Activated CD4-positive, alpha-beta memory T cell treated with anti-CD3 and anti-CD28 coated beads, Interleukin-2, amount 10 ng/mL, durations not matched to agents 7 days and 5 days (primary cell): ENCODE measurements around the gene XRCC3. TPM values are rescaled to one million over a fixed set of nuclear protein-coding genes. Genes with fewer than 3 reads are reported as not detected.

Source experiments
- CTCF ChIA-PET: fragments of 350-600 bp; sonication (Branson Sonifier 250); formaldehyde crosslinking; loops from one replicate; lab custom pipeline; 2021; ENCODE audit warnings: antibody characterized with exemption, inconsistent platforms; lab: Charles Lee
- POLR2A ChIA-PET: fragments of 350-600 bp; sonication (Branson Sonifier 250); formaldehyde crosslinking; loops from one replicate; lab custom pipeline; 2021; ENCODE audit warnings: antibody characterized with exemption; lab: Charles Lee
- DNase-seq: peaks from one replicate; pipeline ENCODE4 v3.0.0-alpha.2; 2020
- H3K27ac Mint-ChIP-seq: one replicate; pipeline ENCODE4 v1.8.0; 2021; ENCODE audit warnings: mild to moderate bottlenecking, mixed read lengths
- H3K27me3 Mint-ChIP-seq: one replicate; pipeline ENCODE4 v1.8.0; 2021; ENCODE audit warnings: mixed read lengths
- H3K36me3 Mint-ChIP-seq: one replicate; pipeline ENCODE4 v1.8.0; 2021; ENCODE audit warnings: low read depth, mixed read lengths
- H3K4me1 Mint-ChIP-seq: one replicate; pipeline ENCODE4 v1.8.0; 2021; ENCODE audit warnings: mixed read lengths
- H3K4me3 Mint-ChIP-seq: one replicate; pipeline ENCODE4 v1.8.0; 2021; ENCODE audit warnings: mild to moderate bottlenecking, mixed read lengths
- H3K9me3 Mint-ChIP-seq: one replicate; pipeline ENCODE4 v1.8.0; 2021; ENCODE audit warnings: mixed read lengths
- total RNA-seq, 2 experiments: library from RNA; stranded (reverse); gene quantifications; one replicate each; pipeline ENCODE4 v1.2.3, GENCODE V29; 2021

Gene XRCC3
- total RNA-seq, 2 experiments from 2014 or later: 35.9 to 39.6 TPM

- Mint-ChIP-seq H3K9me3 (no peaks in the 10 kb centered on the region), H3K36me3 (peaks cover 3% of the 10 kb centered on the region), H3K27me3 (no peaks in the 10 kb centered on the region), H3K27ac (no peak overlapping the region), H3K4me3 (no peak overlapping the region), H3K4me1 (no peaks in the 10 kb centered on the region)
- ChIA-PET CTCF (no interaction called here), POLR2A (interaction anchor here (1.4 kb wide), 1 partner anchor 11 kb away, joined by 3 read pairs; no protein-coding TSS in a partner anchor)
- DNase-seq: no peak
Measured at GRCh38 chr14:103735815-103736545, 20.7 kb upstream of the XRCC3 start.

- Mint-ChIP-seq H3K4me3 (no peak overlapping the region), H3K27me3 (no peaks in the 10 kb centered on the region), H3K36me3 (peaks cover 3% of the 10 kb centered on the region), H3K27ac (no peak overlapping the region), H3K4me1 (no peaks in the 10 kb centered on the region), H3K9me3 (no peaks in the 10 kb centered on the region)
- CTCF ChIA-PET: no interaction called here
- no peak for DNase-seq
- POLR2A ChIA-PET: interaction anchor here (1.4 kb wide), 1 partner anchor 10 kb away, joined by 3 read pairs; no protein-coding TSS in a partner anchor
Measured at GRCh38 chr14:103735439-103735814, 20.2 kb upstream of the XRCC3 start.

- no peak overlapping the region for H3K27ac Mint-ChIP-seq
- H3K4me3 Mint-ChIP-seq: no peak overlapping the region
- H3K9me3 Mint-ChIP-seq: no peaks in the 10 kb centered on the region
- POLR2A ChIA-PET: interaction anchor here (1.4 kb wide), 1 partner anchor 10 kb away, joined by 3 read pairs; no protein-coding TSS in a partner anchor
- no peak for DNase-seq
- CTCF ChIA-PET: no interaction called here
- H3K4me1 Mint-ChIP-seq: no peaks in the 10 kb centered on the region
- no peaks in the 10 kb centered on the region for H3K27me3 Mint-ChIP-seq
- peaks cover 3% of the 10 kb centered on the region for H3K36me3 Mint-ChIP-seq
Measured at GRCh38 chr14:103735022-103735421, 19.8 kb upstream of the XRCC3 start.

DNA sequence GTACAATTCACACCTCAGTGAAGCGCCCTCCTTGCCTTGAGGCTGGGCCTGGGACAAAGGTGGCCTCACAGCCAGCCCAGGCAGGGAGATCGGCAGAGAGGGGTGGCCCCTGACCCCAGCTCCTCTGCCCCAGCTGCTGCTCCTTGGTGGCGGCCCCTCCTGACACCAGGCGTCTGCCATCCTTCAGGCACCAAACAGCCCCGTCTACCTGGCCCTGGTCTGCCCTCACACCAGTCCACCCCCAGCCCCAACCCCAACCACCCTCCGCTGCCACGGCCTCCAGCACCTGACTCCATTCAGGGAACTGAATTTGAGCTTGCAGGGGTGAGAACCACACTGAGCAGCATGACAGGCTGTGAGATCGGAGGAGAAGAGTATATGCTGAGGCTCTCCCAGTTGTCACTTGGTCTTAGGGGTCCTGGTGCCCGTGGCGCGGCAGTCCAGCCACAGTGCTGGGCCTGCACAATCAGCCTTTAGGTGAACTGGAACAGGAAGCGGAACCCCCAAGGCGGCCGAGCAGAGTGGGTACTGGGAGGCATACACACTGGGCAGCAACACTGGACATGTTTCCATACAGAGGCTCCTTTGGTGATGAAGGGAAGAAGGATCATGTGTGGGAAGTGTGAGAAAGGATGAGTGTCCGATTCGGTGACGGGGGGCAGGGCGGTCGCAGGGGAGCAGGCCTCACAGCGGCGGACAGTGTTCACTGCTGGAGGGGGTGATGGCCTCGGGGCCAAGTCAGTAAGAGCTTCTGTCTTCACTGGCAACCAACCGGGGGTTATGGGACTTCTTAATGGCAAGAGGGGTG is 19.0 kb upstream of the XRCC3 start:
- no peak overlapping the region for H3K27ac Mint-ChIP-seq
- H3K4me1 Mint-ChIP-seq: no peaks in the 10 kb centered on the region
- H3K9me3 Mint-ChIP-seq: no peaks in the 10 kb centered on the region
- H3K27me3 Mint-ChIP-seq: no peaks in the 10 kb centered on the region
- DNase-seq: no peak
- H3K4me3 Mint-ChIP-seq: no peak overlapping the region
- H3K36me3 Mint-ChIP-seq: peaks cover 5% of the 10 kb centered on the region
- ChIA-PET POLR2A (no interaction called here), CTCF (no interaction called here)

GRCh38 chr14:103733651-103734050 is 18.4 kb upstream of the XRCC3 start:
- no peak overlapping the region for H3K4me3 Mint-ChIP-seq
- H3K36me3 Mint-ChIP-seq: peaks cover 5% of the 10 kb centered on the region
- no peak for DNase-seq
- H3K27me3 Mint-ChIP-seq: no peaks in the 10 kb centered on the region
- no peak overlapping the region for H3K27ac Mint-ChIP-seq
- H3K4me1 Mint-ChIP-seq: no peaks in the 10 kb centered on the region
- H3K9me3 Mint-ChIP-seq: no peaks in the 10 kb centered on the region
- ChIA-PET CTCF (no interaction called here), POLR2A (no interaction called here)

- DNase-seq: no peak
- Mint-ChIP-seq H3K27me3 (no peaks in the 10 kb centered on the region), H3K27ac (no peak overlapping the region), H3K36me3 (peaks cover 5% of the 10 kb centered on the region), H3K9me3 (no peaks in the 10 kb centered on the region), H3K4me1 (no peaks in the 10 kb centered on the region), H3K4me3 (no peak overlapping the region)
- POLR2A ChIA-PET: no interaction called here
- CTCF ChIA-PET: interaction anchor here (0.9 kb wide), 1 partner anchor 10 kb away, joined by 3 read pairs; no protein-coding TSS in a partner anchor
Measured at GRCh38 chr14:103732868-103733620, 17.8 kb upstream of the XRCC3 start.

DNA sequence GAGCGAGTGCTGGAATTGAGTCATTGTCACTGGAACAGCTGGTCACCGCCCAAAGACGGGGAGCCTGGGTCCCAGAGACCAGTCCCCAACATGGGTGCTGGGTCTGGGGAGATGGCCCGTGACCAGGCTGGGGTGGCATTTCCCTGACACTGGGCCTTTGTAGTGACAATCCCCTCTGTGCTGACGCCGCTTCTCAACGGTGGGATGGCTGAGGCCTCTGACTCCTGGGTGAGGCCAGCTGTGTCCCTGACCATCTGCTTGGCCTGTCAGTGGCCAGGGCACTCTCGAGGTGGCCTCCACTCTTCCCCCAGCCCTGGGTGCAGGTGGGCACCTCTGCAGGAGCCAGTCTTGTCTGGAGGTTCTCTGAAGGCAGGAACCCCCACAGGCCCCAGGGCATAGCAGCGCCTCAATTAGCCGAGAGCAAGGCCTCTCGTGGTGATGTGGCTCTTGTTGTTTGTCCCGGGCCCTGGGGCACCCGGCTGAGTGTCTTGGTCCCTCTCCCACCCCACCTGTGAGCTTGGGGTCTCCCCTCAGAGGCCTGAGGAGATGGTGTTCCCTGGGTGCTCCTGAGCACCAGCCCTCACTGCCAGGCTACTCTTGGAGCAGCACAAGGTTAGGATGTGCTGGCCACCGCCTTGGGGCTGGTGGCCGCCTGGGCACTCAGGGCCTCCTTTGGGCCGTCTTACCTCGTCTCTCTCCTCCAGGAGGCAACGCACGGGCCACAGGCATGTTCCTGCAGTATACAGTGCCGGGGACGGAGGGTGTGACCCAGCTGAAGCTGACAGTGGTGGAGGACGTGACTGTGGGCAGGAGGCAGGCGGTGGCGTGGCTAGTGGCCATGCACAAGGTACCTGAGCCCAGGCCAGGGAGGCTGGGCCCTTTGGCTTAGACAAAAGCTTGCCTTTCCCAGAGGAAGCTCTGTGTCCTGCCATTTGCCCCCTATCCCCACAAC is 16.9 kb upstream of the XRCC3 start:
- no peaks in the 10 kb centered on the region for H3K4me1 Mint-ChIP-seq
- H3K4me3 Mint-ChIP-seq: no peak overlapping the region
- CTCF ChIA-PET: interaction anchor here (0.9 kb wide), 1 partner anchor 11 kb away, joined by 3 read pairs; no protein-coding TSS in a partner anchor
- POLR2A ChIA-PET: no interaction called here
- no peak overlapping the region for H3K27ac Mint-ChIP-seq
- H3K9me3 Mint-ChIP-seq: no peaks in the 10 kb centered on the region
- H3K27me3 Mint-ChIP-seq: no peaks in the 10 kb centered on the region
- H3K36me3 Mint-ChIP-seq: peaks cover 5% of the 10 kb centered on the region
- DNase-seq: no peak

- H3K36me3 Mint-ChIP-seq: peaks cover 5% of the 10 kb centered on the region
- ChIA-PET POLR2A (no interaction called here), CTCF (no interaction called here)
- no peak for DNase-seq
- H3K9me3 Mint-ChIP-seq: no peaks in the 10 kb centered on the region
- no peaks in the 10 kb centered on the region for H3K4me1 Mint-ChIP-seq
- H3K4me3 Mint-ChIP-seq: no peak overlapping the region
- no peak overlapping the region for H3K27ac Mint-ChIP-seq
- no peaks in the 10 kb centered on the region for H3K27me3 Mint-ChIP-seq
Measured at GRCh38 chr14:103731481-103731880, 16.2 kb upstream of the XRCC3 start.

DNA sequence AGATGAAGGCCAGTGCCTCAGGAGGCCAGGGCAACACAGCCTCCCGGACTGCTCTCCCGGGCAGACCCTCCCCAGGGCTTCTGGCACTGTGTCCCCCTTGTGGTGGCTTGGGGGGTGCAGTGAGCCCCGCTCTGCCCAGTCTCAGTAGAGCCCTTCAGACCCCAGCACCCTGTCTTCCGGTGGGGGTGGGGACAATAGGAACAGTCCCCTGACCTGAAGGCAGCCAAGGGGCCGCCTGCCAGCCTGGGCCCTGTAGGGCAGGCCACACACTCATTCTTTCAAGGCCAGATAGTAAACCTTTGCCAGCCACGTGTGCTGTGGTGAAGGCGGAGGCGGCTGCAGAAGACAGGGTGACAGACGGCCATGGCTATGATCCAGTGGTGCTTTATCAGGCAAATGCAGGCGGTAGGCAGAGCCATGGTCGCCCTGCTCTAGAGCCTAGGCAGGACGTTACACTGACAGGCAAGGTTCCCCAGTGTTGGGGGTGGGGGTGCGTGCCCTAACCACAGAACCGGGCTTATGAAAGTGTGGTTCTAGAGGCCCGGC is 15.3 kb upstream of the XRCC3 start:
- no peaks in the 10 kb centered on the region for H3K4me1 Mint-ChIP-seq
- no peaks in the 10 kb centered on the region for H3K27me3 Mint-ChIP-seq
- H3K36me3 Mint-ChIP-seq: peaks cover 5% of the 10 kb centered on the region
- CTCF ChIA-PET: no interaction called here
- no peak for DNase-seq
- POLR2A ChIA-PET: no interaction called here
- H3K9me3 Mint-ChIP-seq: no peaks in the 10 kb centered on the region
- H3K4me3 Mint-ChIP-seq: no peak overlapping the region
- no peak overlapping the region for H3K27ac Mint-ChIP-seq

DNA sequence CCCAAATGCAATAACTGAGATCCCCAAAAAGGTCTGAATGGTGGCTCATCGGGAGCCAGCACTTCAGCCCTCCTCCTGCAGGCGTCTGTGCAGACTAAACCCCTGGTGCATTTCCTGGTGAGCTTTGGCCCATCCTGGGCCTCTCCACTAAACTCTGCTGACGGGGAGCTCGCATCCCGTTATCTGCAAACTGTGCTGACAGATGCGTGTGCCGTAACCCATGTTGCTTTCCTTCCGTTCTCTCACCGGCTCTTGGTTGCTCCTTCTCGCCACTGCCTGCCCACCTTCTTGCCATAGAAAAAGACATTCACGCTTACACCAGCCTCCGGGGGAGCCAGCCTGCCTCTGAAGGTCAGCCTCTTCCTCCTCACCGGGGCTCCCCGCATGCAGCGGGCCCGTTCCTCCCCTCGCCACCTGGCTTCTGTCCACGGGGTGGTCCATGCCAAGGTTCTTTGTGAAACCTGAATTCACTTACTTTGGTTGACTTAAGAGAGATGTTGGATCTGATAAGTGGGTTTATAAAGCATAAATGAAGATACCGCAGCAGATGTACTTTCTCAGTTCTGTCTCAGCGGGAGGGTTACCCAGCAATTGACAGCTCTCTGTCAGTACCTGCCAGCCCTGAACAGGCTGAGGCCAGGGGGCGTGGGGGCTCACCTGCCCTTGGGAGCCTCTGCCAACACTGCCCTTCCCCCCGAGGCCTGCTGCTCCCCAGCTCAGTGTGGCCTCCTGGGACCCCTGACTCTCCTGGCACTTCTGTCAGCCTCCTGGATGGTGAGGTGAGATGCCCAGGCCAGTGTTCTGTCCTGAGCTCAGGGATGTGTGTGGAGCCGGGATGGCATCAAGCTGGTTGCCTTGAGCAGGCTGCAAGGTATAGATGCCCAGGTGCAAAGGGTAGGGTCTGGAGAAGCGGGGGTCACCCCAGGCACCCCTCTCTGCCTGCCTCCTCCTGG is 14.5 kb upstream of the XRCC3 start:
- Mint-ChIP-seq H3K27me3 (no peaks in the 10 kb centered on the region), H3K27ac (no peak overlapping the region)
- CTCF ChIA-PET: no interaction called here

DNA sequence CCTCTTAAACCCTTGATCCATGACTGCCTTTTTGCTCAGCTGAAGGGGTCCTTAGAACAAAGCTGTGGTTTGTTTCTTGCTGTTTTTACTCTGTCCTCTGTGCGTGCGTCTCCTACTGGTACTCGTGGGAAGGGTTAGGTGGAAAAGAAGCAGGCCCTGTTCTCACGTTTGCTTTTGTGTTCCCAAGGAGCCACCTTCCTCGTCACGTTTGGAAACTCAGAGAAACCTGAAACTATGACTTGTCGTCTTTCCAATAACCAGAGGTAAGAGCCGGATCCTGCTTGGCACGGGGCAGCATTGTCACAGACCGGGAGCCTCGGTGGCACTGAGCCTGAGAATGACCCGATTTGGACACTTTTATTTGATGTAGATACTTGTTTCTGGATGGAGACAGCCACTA is 13.5 kb upstream of the XRCC3 start:
- Mint-ChIP-seq H3K4me3 (no peak overlapping the region), H3K27me3 (no peaks in the 10 kb centered on the region), H3K36me3 (peaks cover 5% of the 10 kb centered on the region), H3K9me3 (no peaks in the 10 kb centered on the region), H3K27ac (no peak overlapping the region), H3K4me1 (no peaks in the 10 kb centered on the region)
- POLR2A ChIA-PET: no interaction called here
- CTCF ChIA-PET: no interaction called here
- DNase-seq: no peak

More for the DNA sequence above, 14.5 kb upstream of the XRCC3 start:
- no peak for DNase-seq
- Mint-ChIP-seq H3K4me1 (no peaks in the 10 kb centered on the region), H3K36me3 (peaks cover 5% of the 10 kb centered on the region), H3K4me3 (no peak overlapping the region), H3K9me3 (no peaks in the 10 kb centered on the region)
- POLR2A ChIA-PET: no interaction called here
